ENCODE data around the gene PPP1R7.

PPP1R7 gene

DNA sequence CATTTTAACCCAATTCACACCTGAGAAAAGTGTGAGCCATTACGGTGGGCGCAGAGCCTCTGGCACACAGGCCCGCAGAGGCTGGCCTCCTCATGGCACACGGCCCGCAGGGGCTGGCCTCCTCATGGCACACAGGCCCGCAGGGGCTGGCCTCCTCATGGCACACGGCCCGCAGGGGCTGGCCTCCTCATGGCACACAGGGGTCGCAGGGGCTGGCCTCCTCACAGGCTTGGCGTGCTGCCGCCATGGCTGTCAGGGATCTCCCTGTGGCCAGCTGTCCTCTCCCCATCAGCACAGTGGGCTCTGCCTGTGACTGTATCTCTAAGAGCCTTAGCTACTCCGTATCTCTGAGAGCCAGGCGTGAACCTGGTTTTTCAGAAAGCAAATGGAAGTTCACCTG is 62.8 kb downstream of the PPP1R7 start:
- in situ Hi-C loops (cut with MboI; ENCODE audit: low pct_unique_long_range_greater_than_20kb, low sequenced_read_pairs, unreplicated experiment) = no loop called here
- DNase-seq (ENCODE audit: low spot score) = no peak
- no peak for TF ChIP-seq CTCF (IDR thresholded peaks at IDR 0.05; ENCODE audit: extremely low read depth, insufficient read depth, missing control alignments)

- in situ Hi-C loops (cut with MboI; ENCODE audit: low pct_unique_long_range_greater_than_20kb, low sequenced_read_pairs, unreplicated experiment) = no loop called here
- no peak for TF ChIP-seq CTCF (IDR thresholded peaks at IDR 0.05; ENCODE audit: extremely low read depth, insufficient read depth, missing control alignments)
- DNase-seq (ENCODE audit: low spot score) = no peak
Measured at GRCh38 chr2:241213567-241213966, 63.3 kb downstream of the PPP1R7 start.

GRCh38 chr2:241214209-241214608 is 63.9 kb downstream of the PPP1R7 start:
- in situ Hi-C loops (cut with MboI; ENCODE audit: low pct_unique_long_range_greater_than_20kb, low sequenced_read_pairs, unreplicated experiment) = no loop called here
- no peak for DNase-seq (ENCODE audit: low spot score)
- TF ChIP-seq CTCF (IDR thresholded peaks at IDR 0.05; ENCODE audit: extremely low read depth, insufficient read depth, missing control alignments) = no peak

DNA sequence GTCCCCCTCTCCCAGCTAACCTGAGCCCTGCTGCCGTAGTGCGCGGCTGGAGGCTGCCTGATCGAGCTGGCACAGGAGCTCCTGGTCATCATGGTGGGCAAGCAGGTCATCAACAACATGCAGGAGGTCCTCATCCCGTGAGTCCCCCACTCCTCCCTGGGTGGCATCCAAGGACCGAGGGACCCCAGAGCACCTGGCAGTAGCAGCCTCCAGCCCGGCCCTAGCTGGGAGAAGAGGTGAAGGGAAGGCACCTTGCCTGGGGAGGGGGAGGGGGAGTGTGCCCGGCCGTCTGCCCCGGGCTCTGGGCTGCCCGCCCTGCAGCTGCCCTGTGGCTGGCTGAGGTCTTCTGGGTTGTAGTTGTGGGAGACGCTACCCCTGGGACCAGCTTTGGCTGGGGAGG is 64.5 kb downstream of the PPP1R7 start:
- no peak for DNase-seq (ENCODE audit: low spot score)
- in situ Hi-C loops (cut with MboI; ENCODE audit: low pct_unique_long_range_greater_than_20kb, low sequenced_read_pairs, unreplicated experiment) = no loop called here
- no peak for TF ChIP-seq CTCF (IDR thresholded peaks at IDR 0.05; ENCODE audit: extremely low read depth, insufficient read depth, missing control alignments)

DNA sequence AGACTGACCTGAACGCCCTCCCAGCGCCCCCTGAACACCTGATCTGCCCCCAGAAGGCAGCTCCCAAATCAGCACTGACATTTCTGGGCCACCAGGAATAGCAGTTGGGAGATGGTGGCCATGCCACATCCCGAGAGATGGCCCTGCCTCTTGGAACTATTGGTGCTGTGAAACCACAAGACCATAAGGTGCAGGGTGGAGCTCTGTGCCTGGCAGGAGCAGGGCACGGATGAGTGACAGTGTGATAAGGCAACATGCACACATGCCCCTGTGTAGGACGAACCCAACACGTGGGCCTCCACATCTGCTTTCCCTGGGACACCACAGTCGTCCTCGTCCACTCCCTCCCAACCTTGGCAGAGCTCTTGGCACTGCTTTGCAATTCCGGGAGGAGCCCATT is 65.2 kb downstream of the PPP1R7 start:
- TF ChIP-seq CTCF (IDR thresholded peaks at IDR 0.05; ENCODE audit: extremely low read depth, insufficient read depth, missing control alignments) = no peak
- in situ Hi-C loops (cut with MboI; ENCODE audit: low pct_unique_long_range_greater_than_20kb, low sequenced_read_pairs, unreplicated experiment) = no loop called here
- DNase-seq (ENCODE audit: low spot score) = no peak

- in situ Hi-C loops (cut with MboI; ENCODE audit: low pct_unique_long_range_greater_than_20kb, low sequenced_read_pairs, unreplicated experiment) = no loop called here
- DNase-seq (ENCODE audit: low spot score) = no peak
- TF ChIP-seq CTCF (IDR thresholded peaks at IDR 0.05; ENCODE audit: extremely low read depth, insufficient read depth, missing control alignments) = no peak
Measured at GRCh38 chr2:241216211-241216761, 66.0 kb downstream of the PPP1R7 start.

Data from GM13977 (cell line).